SK-N-SH (cell line): Measurements from ENCODE around the gene PRELID1. TPM values are rescaled to one million over a fixed set of nuclear protein-coding genes. Genes with fewer than 3 reads are reported as not detected.
A peak's percentile ranks its signal among the peaks of the same experiment; 100 is the strongest.

Experiments
- CTCF ChIA-PET: fragments of 300-600, 350-600 bp; formaldehyde crosslinking; extraction: SDS; loops from one replicate; lab custom pipeline; 2021; lab: Yijun Ruan, JAX
- POLR2A ChIA-PET: fragments of 350-600 bp; sonication (Branson Sonifier 250); formaldehyde crosslinking; extraction: SDS; loops from one replicate; lab custom pipeline; 2020; ENCODE audit warnings: antibody characterized with exemption, inconsistent platforms; lab: Yijun Ruan, JAX
- DNase-seq: peaks from one replicate; pipeline ENCODE4 v3.0.0; 2012
- H2AFZ ChIP-seq: fragments of 200-600 bp; sonication (generic); 2 replicates; pipeline ENCODE4 v1.8.1; 2016; ENCODE audit warnings: antibody characterized with exemption, mild to moderate bottlenecking, low read depth
- H3F3A ChIP-seq: fragments of 200-600 bp; sonication (generic); replicated peaks from 2 replicates; pipeline ENCODE3; 2016; ENCODE audit warnings: antibody characterized with exemption, mild to moderate bottlenecking; ENCODE audit not compliant: insufficient read depth
- H3K27ac ChIP-seq, 2 experiments: fragments of 200-500 bp in 1 of 2; fragments of 200-600 bp in 1 of 2; sonication (Bioruptor generic) in 1 of 2; sonication (generic), shearing (Covaris generic) in 1 of 2; 2 replicates each; pipeline versions ENCODE4 v1.5.1 to v1.6.1; 2014 to 2016; ENCODE audit warnings: low read depth in 2 of 2, inconsistent platforms in 1 of 2, low read length in 1 of 2, mild to moderate bottlenecking in 1 of 2, mixed read lengths in 1 of 2
- H3K27me3 ChIP-seq: fragments of 200-600 bp; sonication (generic), shearing (Covaris generic); 2 replicates; pipeline ENCODE4 v1.6.1; 2016; ENCODE audit warnings: mixed run types; ENCODE audit not compliant: insufficient read depth
- H3K36me3 ChIP-seq, 2 experiments: fragments of 200-500 bp in 1 of 2; fragments of 200-600 bp in 1 of 2; sonication (Bioruptor generic) in 1 of 2; sonication (generic) in 1 of 2; replicated peaks in 1 of 2; 2 replicates each; pipeline versions ENCODE3 to v1.5.1; 2014 to 2016; ENCODE audit warnings: low read length in 1 of 2, mild to moderate bottlenecking in 1 of 2; ENCODE audit not compliant: insufficient read depth in 2 of 2, control insufficient read depth in 1 of 2
- H3K4me1 ChIP-seq, 2 experiments: fragments of 200-500 bp in 1 of 2; fragments of 200-600 bp in 1 of 2; sonication (Bioruptor generic) in 1 of 2; sonication (generic), shearing (Covaris generic) in 1 of 2; 2 replicates each; pipeline versions ENCODE4 v1.5.1 to v1.6.1; 2014 to 2016; ENCODE audit warnings: low read depth in 1 of 2, low read length in 1 of 2, mixed run types in 1 of 2; ENCODE audit not compliant: insufficient read depth in 2 of 2, control insufficient read depth in 1 of 2
- H3K4me2 ChIP-seq: fragments of 200-600 bp; sonication (generic), shearing (Covaris generic); 2 replicates; pipeline ENCODE4 v1.6.1; 2017; ENCODE audit warnings: mixed run types
- H3K4me3 ChIP-seq, 2 experiments: fragments of 200-500 bp in 1 of 2; fragments of 200-600 bp in 1 of 2; sonication (Bioruptor generic) in 1 of 2; sonication (generic), shearing (Covaris generic) in 1 of 2; 2 replicates each; pipeline versions ENCODE4 v1.5.1 to v1.8.1; 2014 to 2016; ENCODE audit warnings: low read depth in 2 of 2, inconsistent platforms in 1 of 2, low read length in 1 of 2, mild to moderate bottlenecking in 1 of 2, mixed read lengths in 1 of 2, moderate library complexity in 1 of 2
- H3K79me2 ChIP-seq: fragments of 200-600 bp; sonication (generic); 2 replicates; pipeline ENCODE4 v1.8.1; 2017; ENCODE audit warnings: mild to moderate bottlenecking; ENCODE audit not compliant: insufficient read depth
- H3K9ac ChIP-seq: fragments of 200-600 bp; sonication (generic); 2 replicates; pipeline ENCODE4 v1.6.1; 2017; ENCODE audit warnings: mixed run types
- H3K9me2 ChIP-seq: fragments of 200-600 bp; sonication (generic); 2 replicates; pipeline ENCODE4 v1.6.1; 2017; ENCODE audit warnings: mixed run types
- H3K9me3 ChIP-seq: fragments of 200-600 bp; sonication (generic); 2 replicates; pipeline ENCODE4 v1.6.1; 2017; ENCODE audit warnings: mixed run types, mild to moderate bottlenecking, moderate library complexity
- H4K20me1 ChIP-seq: fragments of 200-600 bp; sonication (generic); 2 replicates; pipeline ENCODE4 v1.6.1; 2017; ENCODE audit warnings: mild to moderate bottlenecking, mixed run types; ENCODE audit not compliant: insufficient read depth
- EZH2phosphoT487 ChIP-seq: fragments of 200-600 bp; sonication (generic); IDR thresholded peaks from 2 replicates; pipeline ENCODE4 v1.6.1; 2017; ENCODE audit warnings: low read depth, mixed run types, mild to moderate bottlenecking, antibody characterized with exemption, moderate library complexity, borderline replicate concordance
- FOXJ3 ChIP-seq: sonication (generic); formaldehyde crosslinking; IDR thresholded peaks from 2 replicates; pipeline ENCODE4 v1.5.1; 2020; ENCODE audit warnings: mild to moderate bottlenecking, missing genetic modification reagents
- FOXM1 ChIP-seq: IDR thresholded peaks from 2 replicates; pipeline ENCODE4 v1.4.0; 2012; ENCODE audit warnings: low read depth, mild to moderate bottlenecking
- GATA2 ChIP-seq: sonication (generic); formaldehyde crosslinking; IDR thresholded peaks from 2 replicates; pipeline ENCODE4 v1.5.0; 2020; ENCODE audit warnings: mild to moderate bottlenecking, missing genetic modification reagents
- IRF3 ChIP-seq: fragments of 150-350 bp; IDR thresholded peaks from 2 replicates; pipeline ENCODE4 v1.6.1; 2016; ENCODE audit warnings: mild to moderate bottlenecking, low read depth, low read length
- JUND ChIP-seq: IDR thresholded peaks from 2 replicates; pipeline ENCODE4 v1.4.0; 2012
- MEF2A ChIP-seq: IDR thresholded peaks from 2 replicates; pipeline ENCODE4 v1.4.0; 2012; ENCODE audit warnings: low read depth, borderline replicate concordance
- MXI1 ChIP-seq: IDR thresholded peaks from 2 replicates; pipeline ENCODE4 v1.6.1; 2012; ENCODE audit warnings: mild to moderate bottlenecking, low read depth, low read length, improper control_type of control experiment
- NRF1 ChIP-seq: IDR thresholded peaks from 2 replicates; pipeline ENCODE4 v1.6.1; 2012; ENCODE audit warnings: low read depth, mild to moderate bottlenecking, low read length
- POLR2AphosphoS5 ChIP-seq: IDR thresholded peaks from 2 replicates; pipeline ENCODE4 v1.6.1; 2012; ENCODE audit warnings: low read depth, low read length
- RAD21 ChIP-seq: IDR thresholded peaks from 2 replicates; pipeline ENCODE4 v1.6.1; 2012; ENCODE audit warnings: mild to moderate bottlenecking, low read length
- RFX5 ChIP-seq: IDR thresholded peaks from 2 replicates; pipeline ENCODE4 v1.6.1; 2012; ENCODE audit warnings: mild to moderate bottlenecking, improper control_type of control experiment, low read length
- RXRA ChIP-seq: IDR thresholded peaks from 2 replicates; pipeline ENCODE4 v1.4.0; 2012; ENCODE audit warnings: low read depth, mild to moderate bottlenecking, borderline replicate concordance
- TCF12 ChIP-seq: IDR thresholded peaks from 2 replicates; pipeline ENCODE4 v1.4.0; 2012
- TEAD4 ChIP-seq: IDR thresholded peaks from 2 replicates; pipeline ENCODE4 v1.4.0; 2012; ENCODE audit warnings: mild to moderate bottlenecking, borderline replicate concordance; ENCODE audit not compliant: insufficient read depth
- WGBS: methylation state at CpG from one replicate; pipeline ENCODE4 v1.1.6; 2017; ENCODE audit warnings: low lambda C conversion rate; 5-methylcytosine and 5-hydroxymethylcytosine counted together
- polyA plus RNA-seq, 3 experiments: library from polyadenylated mRNA; depleted of rRNA; stranded (reverse); fragments of >200 nt; gene quantifications; 2 replicates each; pipeline ENCODE4 v1.2.3, GENCODE V29; 2012
- TF ChIP-seq, protein P1 (sequence below): fragments of 200-600 bp; sonication (generic); IDR thresholded peaks from 2 replicates; pipeline ENCODE4 v1.6.1; 2017; ENCODE audit warnings: antibody characterized with exemption, mild to moderate bottlenecking, moderate library complexity
- TF ChIP-seq, protein P2 (sequence below): IDR thresholded peaks from 2 replicates; pipeline ENCODE4; 2012

Gene PRELID1
- polyA plus RNA-seq, 1 of the 3 experiments (the other 2 are of a cell fraction) = 344 TPM

- H3K9me3 ChIP-seq = no peaks in the 10 kb centered on the region
- ChIA-PET POLR2A (no interaction called here), CTCF (interaction anchor here (1.3 to 2.5 kb wide), 3 partner anchors 11 to 58 kb away, joined by 3 to 12 read pairs (median 3); no protein-coding TSS in a partner anchor)
- DNase-seq = no peak
- no peaks in the 10 kb centered on the region for H3F3A ChIP-seq
- no peak overlapping the region for H3K4me2 ChIP-seq
- no peak overlapping the region for H3K9ac ChIP-seq
- H2AFZ ChIP-seq = no peak overlapping the region
- H3K79me2 ChIP-seq = peaks cover 96% of the 10 kb centered on the region
- TF ChIP-seq GATA2 (no peak), POLR2AphosphoS5 (no peak), TCF12 (no peak), IRF3 (no peak), JUND (no peak), TEAD4 (no peak), RXRA (no peak), MXI1 (no peak), NRF1 (no peak), RAD21 (no peak), EZH2phosphoT487 (no peak), MEF2A (no peak), RFX5 (no peak)
- TF ChIP-seq, protein P1, sequence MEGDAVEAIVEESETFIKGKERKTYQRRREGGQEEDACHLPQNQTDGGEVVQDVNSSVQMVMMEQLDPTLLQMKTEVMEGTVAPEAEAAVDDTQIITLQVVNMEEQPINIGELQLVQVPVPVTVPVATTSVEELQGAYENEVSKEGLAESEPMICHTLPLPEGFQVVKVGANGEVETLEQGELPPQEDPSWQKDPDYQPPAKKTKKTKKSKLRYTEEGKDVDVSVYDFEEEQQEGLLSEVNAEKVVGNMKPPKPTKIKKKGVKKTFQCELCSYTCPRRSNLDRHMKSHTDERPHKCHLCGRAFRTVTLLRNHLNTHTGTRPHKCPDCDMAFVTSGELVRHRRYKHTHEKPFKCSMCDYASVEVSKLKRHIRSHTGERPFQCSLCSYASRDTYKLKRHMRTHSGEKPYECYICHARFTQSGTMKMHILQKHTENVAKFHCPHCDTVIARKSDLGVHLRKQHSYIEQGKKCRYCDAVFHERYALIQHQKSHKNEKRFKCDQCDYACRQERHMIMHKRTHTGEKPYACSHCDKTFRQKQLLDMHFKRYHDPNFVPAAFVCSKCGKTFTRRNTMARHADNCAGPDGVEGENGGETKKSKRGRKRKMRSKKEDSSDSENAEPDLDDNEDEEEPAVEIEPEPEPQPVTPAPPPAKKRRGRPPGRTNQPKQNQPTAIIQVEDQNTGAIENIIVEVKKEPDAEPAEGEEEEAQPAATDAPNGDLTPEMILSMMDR = no peak
- H3K9me2 ChIP-seq = no peaks in the 10 kb centered on the region
- H3K4me1 ChIP-seq = peaks cover 5 to 8% of the 10 kb centered on the region in 2 experiments; a peak in 2 of 4 replicates
- H4K20me1 ChIP-seq = peaks cover 17% of the 10 kb centered on the region; the same call in 1 of the 2 replicates
- no peak overlapping the region for H3K4me3 ChIP-seq
- WGBS = 95% methylated on average over 6 of the region's 6 CpGs
- no peak overlapping the region for H3K27ac ChIP-seq
- H3K36me3 ChIP-seq = peaks cover 24 to 40% of the 10 kb centered on the region in 2 experiments
- H3K27me3 ChIP-seq = no peaks in the 10 kb centered on the region
Observed at GRCh38 chr5:177344891-177345290, 41.3 kb downstream of the PRELID1 start.

- Histone ChIP-seq H4K20me1 (peaks cover 15% of the 10 kb centered on the region; the same call in 1 of the 2 replicates), H3K9me2 (no peaks in the 10 kb centered on the region), H3K4me3 (no peak overlapping the region), H3F3A (no peaks in the 10 kb centered on the region), H3K79me2 (peaks cover 97% of the 10 kb centered on the region), H2AFZ (no peak overlapping the region), H3K9ac (no peak overlapping the region), H3K4me1 (peaks cover 5 to 19% of the 10 kb centered on the region in 2 experiments; a peak in 3 of 4 replicates), H3K27me3 (no peaks in the 10 kb centered on the region), H3K36me3 (peaks cover 17 to 36% of the 10 kb centered on the region in 2 experiments), H3K4me2 (peak overlapping the region; percentile 37; the same call in 1 of the 2 replicates), H3K9me3 (no peaks in the 10 kb centered on the region), H3K27ac (no peak overlapping the region)
- ChIA-PET POLR2A (no interaction called here), CTCF (interaction anchor here (0.8 to 2.5 kb wide), 4 partner anchors 32 to 275 kb away, joined by 3 to 12 read pairs (median 4); no protein-coding TSS in a partner anchor)
- no peak for TF ChIP-seq FOXM1
- no peak for TF ChIP-seq RFX5
- no peak for TF ChIP-seq FOXJ3 (CRISPR knock-in tag)
- TF ChIP-seq, protein P2, sequence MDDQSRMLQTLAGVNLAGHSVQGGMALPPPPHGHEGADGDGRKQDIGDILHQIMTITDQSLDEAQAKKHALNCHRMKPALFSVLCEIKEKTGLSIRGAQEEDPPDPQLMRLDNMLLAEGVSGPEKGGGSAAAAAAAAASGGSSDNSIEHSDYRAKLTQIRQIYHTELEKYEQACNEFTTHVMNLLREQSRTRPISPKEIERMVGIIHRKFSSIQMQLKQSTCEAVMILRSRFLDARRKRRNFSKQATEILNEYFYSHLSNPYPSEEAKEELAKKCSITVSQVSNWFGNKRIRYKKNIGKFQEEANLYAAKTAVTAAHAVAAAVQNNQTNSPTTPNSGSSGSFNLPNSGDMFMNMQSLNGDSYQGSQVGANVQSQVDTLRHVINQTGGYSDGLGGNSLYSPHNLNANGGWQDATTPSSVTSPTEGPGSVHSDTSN = no peak
- TF ChIP-seq MXI1 = no peak
- no peak for TF ChIP-seq MEF2A
- DNase-seq = no peak
- WGBS = 77% methylated on average over 4 of the region's 4 CpGs
Observed at GRCh38 chr5:177346820-177347219, 43.2 kb downstream of the PRELID1 start.
